HG02571 (cell line): ENCODE measurements around the gene TRABD2B.

Experiments
- ATAC-seq: cut with Tn5 transposase; IDR thresholded peaks from one replicate; pipeline ENCODE4 v1.9.1; 2021; ENCODE audit warnings: mild to moderate bottlenecking, moderate library complexity; ENCODE audit not compliant: unreplicated experiment

The TRABD2B gene

DNA sequence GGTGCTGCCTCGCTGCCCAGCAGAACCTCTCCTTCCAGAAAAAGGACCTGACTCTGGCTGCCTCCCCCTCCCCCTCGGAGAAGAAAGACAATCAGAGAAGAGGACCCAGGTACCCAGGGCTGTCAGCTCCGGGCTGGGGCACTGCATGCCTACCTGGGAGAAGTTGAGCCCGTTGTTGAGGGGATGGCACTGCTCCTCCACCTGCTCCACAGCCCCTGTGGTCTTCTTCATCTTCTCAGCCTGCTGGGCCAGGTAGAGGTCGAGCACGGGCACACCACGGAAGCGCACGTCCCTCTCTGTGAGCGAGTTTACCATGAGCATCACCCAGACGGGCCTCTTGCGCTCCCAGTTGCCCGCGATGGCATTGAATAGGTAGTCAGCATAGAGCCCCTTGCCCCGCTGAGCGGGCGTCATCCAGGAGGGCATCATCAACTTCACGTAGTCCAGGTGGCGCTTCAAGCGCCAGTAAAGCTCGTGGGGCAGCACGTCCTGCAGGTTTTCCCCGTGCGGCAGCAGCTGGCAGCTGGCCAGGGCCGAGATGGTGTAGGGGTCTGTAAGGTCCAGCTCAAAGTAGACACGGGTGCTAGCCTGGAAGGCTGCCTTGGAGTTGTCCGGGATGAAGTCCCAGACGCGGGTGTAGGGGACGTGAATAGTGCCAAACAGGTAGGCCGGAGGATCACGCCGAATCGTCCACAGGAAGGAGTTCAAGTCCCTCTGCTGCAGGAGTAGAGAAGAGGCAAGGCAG lies 3.1 kb downstream of the TRABD2B start:
- no peak for ATAC-seq

DNA sequence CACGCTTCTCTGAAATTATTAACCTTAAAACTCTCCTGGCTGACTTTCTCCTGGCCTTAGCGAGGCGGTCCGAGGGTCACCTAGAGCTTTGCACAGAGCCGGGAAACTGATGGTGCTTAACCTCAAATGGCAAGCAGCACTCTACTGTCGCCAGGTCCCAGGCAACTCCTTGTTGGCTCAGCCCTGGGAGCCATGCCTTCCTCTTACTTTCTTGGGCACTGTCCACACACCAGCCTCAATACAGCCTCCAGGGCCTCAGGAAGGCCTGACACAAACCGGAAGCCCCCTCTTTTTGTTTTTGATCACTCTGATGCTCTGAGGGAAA lies 3.8 kb downstream of the TRABD2B start:
- ATAC-seq, result no peak

DNA sequence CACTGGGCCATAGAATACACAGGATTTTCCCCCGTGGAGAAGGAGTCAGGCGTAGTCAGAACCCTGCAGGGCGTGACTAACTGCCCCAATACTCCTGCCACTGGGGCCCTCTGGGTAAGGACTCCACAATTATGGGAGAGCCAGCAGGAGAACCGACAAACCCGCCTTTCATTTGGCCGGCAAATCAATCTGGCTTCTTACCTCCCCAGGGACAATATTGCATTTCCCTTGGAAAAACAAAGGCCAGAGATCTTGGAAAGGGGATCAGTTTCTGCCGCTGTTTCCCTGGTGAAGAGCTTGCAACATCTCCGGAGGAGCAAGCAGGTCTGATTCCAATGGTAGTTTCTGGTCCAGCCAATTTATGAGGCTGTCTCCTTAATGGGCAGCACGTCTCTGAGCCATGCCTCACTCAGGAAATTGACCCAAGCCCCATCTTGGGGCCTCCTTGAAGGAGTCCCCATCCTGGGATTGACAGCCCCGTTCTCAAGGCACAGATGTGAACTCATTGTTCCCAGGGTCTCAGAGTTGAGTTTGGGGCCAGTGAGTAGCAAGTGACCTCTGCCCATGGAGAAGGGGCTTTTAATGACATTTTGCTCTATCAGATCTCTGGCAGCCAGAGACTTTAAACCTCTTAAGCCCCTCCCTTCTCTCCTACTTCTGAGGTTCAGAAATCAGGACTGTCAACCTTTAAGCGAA lies 4.3 kb downstream of the TRABD2B start:
- ATAC-seq, result no peak

- ATAC-seq, result no peak
These were observed 5.5 kb downstream of the TRABD2B start for GRCh38 chr1:47991673-47992072.

GRCh38 chr1:47991187-47991586 lies 6.0 kb downstream of the TRABD2B start:
- no peak for ATAC-seq

- ATAC-seq, result no peak
These were observed 6.9 kb downstream of the TRABD2B start for GRCh38 chr1:47990286-47990685.

GRCh38 chr1:47987601-47988000 lies 9.6 kb downstream of the TRABD2B start:
- ATAC-seq, result no peak

DNA sequence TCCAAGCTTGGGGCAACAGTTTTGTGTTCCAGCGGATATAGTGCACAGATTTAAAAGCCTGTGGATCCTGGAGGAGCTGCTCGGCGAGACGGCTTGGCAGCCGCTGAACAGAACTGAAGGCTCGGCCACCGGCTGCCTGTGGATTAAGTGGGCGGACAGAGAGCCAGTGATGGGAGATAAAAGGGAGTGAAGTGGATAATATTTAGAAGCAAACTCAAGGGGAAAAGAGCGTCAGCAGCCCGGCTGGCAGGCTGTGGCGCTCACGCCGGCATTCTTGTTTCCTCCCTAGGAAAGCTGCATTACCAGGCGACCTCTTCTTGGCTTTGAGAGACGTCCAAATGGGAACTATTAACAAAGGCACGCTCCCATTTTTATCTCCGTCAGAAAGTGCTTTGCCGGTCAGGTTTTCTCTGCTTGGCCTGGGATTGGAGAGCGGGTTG lies 10.4 kb downstream of the TRABD2B start:
- no peak for ATAC-seq

DNA sequence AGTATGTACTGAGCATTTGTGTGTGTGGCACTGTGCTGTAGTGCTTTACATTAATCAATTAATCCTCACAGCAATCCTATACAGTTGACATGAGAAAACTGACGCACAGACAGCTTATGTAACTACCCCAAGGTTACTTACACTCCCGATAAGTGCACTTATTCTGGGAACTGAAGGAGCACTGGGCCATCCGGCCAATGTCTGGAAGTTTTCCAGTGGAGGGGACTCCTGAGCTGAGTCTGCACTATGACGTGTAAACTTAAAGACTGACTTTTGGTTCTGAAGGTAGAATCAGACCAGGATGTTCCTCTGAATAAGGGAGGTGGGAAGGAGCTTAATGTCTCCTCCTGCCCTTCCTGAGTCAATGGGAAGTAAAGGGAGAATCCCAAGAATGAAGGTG lies 12.2 kb downstream of the TRABD2B start:
- ATAC-seq, result no peak

DNA sequence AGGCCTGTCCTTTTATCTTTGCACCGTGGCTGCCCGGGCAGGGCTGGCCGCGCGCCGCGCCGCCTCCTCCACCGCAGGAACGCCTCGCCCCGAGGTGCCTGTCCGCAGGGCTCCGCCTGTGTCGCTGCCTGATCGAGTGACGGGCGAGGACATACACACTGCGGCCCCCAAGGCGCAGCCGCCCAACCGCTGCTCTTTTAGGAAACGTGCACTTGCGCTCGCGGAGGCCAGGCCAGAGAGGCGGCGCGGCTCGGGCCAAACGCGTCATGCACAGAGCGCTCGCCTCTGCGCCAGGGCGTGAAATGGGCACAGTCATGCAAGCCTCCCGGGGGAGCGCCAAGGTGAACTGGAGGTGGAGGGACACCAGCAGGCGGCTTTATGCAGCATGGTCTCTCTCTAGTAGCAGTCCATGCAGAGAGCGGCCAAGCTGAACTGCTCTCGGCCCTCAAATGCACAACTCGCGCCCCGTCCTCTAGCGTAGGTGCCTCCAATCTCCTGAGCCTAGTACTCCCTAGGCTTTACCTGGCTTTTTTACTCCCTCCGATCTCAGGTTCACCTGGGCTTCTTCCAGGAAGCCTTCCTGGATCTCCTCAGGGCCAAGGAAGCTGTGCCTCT lies 12.9 kb downstream of the TRABD2B start:
- ATAC-seq, result no peak

DNA sequence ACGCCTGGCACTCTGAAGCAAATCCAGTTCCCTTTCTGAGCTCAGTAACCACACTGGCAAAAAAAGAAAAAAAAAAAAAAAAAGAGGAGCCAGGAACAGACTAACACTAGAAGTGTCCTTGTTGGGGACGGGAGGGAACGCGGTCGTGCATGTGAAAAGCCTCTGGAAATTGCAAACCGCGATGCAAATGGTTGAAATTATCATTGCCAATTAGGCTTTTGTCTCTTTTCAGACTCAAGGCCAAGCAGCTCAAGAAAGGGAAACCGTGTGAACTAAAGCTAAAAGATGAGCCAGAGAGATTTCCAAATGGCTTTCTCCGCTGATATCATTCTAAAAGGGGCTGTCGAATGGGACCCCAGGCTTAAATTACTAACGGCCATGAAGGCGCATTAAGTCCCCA lies 13.5 kb downstream of the TRABD2B start:
- no peak for ATAC-seq

DNA sequence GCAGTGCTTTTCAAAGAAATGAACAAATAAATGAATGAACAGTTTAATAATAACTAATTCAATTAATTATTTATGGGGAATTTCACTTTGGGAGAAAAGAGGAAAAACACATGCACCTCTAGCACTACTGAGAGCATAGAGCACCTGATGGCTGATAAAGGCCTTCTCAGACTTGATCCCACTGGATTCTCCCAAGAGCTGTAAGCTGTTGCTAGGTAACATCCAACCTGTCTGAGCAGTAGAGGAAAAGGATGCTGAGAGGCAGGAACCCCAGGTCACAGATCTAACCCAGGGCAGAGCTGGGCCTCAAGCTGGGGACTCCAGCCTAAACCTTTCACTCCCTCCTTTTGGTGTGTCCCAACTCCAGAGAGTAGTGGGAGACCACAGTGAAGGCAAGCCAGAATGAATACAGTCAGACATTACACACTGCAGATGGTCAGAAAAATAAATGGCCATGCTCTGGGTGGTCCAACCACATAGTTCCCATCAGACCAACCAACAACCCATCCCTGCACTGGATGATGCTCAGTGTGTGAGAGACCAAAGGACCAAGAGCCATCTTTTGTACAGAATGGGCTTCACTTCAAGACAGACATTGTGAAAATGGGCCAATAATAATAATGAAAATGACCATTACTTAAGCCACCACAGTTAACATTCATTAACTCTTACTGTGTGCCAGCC lies 15.4 kb downstream of the TRABD2B start:
- ATAC-seq, result no peak

GRCh38 chr1:47980501-47980900 lies 16.7 kb downstream of the TRABD2B start:
- ATAC-seq, result no peak

- ATAC-seq, result no peak
These were observed 17.5 kb downstream of the TRABD2B start for GRCh38 chr1:47979724-47980123.

GRCh38 chr1:47978486-47978885 lies 18.7 kb downstream of the TRABD2B start:
- ATAC-seq, result no peak

DNA sequence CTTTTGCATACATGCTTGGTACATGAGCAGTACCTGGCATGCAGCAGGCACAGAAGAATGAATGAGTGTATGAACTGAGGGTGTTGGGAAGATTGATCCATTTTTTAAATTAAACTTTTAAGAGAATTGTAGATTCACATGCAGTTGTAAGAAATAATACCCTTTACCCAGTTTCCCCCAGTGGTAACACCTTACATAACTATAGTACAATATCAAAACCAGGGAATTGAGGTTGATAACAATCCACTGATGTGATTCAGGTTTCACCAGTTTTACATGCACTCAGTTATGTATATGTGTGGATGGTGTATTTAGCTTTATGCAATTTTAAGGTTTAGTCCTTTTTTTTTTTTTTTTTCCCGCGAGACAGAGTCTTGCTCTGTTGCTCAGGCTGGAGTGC lies 20.5 kb downstream of the TRABD2B start:
- ATAC-seq, result no peak

DNA sequence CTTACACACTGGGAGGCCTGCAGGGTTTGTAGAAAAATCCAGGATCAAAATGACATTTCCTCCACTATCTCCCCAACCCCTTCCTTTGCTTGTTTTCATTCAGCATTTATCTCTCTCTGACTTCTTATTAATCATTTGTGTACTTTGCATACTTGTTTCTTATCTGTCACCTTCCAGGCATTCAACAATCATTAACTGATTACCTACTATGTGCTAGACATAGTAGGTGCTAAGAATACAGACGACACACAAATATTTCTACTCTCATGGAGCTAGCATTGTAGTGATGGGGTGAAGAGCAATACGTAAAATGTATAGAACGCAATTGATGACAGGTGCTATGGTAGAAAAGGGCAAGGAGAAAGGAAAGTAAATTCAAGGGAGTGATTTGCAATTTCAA lies 20.9 kb downstream of the TRABD2B start:
- ATAC-seq, result no peak

DNA sequence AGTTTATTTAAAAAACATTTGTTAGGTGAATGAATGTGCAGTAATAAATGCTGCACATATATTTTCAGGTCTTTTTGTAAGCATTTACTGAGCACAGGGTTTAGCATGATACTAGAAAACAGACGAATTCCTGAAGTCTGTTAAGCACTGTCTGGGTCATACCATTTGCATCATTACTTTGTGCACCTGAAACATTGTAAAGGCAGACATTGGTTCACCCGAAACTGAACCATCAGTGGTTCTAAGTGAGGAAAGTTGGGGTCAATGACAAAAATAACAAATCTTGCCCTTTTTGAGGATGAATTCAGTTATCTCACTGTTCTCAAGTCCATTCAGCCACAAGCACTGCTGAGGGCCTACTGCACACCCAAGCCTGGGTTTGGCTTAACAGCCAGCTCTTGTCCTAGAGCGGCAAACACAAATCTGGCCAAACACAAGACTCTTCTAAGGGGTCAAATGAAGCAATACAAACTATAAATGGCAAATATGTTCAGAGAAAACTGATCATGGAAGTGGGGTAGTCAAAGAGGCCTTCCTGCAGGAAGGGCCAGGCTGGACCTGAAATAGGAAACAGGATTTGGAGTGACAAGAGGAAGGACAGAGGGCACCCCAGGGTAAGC lies 21.8 kb downstream of the TRABD2B start:
- ATAC-seq, result no peak

DNA sequence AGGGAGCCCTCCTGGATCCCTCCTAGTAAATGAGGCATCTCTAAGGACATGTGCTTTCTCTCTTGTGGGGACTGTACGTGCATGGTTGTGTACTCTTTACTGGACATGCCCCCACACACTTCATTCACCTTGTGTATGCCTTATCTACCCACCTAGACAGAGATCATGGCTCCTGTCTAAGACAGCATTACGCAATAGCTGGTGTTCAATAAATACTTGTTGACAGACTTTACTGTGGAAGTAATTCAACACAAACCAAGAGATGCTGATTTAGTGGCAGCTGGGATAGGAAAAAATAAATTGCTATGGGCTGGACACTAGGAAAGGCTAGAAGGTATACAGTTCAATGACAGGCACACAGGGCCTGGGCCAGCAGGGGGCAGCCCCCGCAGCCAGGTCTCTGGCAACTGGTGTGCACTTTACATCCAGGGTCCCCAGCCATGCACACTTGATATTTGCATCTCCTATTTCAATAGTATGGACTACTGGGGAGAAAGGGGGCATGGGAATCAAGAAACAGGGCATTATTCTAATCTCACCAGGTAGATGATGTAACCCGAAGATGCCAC lies 24.2 kb downstream of the TRABD2B start:
- ATAC-seq, result no peak

GRCh38 chr1:47971385-47972160 lies 25.6 kb downstream of the TRABD2B start:
- no peak for ATAC-seq
